Skin of body (tissue), 2 donors: ENCODE measurements around the gene ZBTB25. TPM values are rescaled to one million over a fixed set of nuclear protein-coding genes. Genes with fewer than 3 reads are reported as not detected.

Experiments
- DNase-seq: peaks from one replicate; lab custom pipeline; 2025; lab: John Stamatoyannopoulos, UW
- total RNA-seq: library from RNA; depleted of rRNA; stranded (reverse); fragments of >200 nt; gene quantifications from one replicate; pipeline ENCODE4 v1.2.3, GENCODE V29; 2014

Gene ZBTB25
- total RNA-seq, 1 donor from 2014 or later, result 8.8 TPM

- DNase-seq, result no peak
These were observed 61.2 kb downstream of the ZBTB25 start for GRCh38 chr14:64442300-64442988.

- DNase-seq, result no peak
These were observed 63.1 kb downstream of the ZBTB25 start for GRCh38 chr14:64440494-64440893.

- no peak for DNase-seq
These were observed 64.5 kb downstream of the ZBTB25 start for GRCh38 chr14:64439141-64439540.

GRCh38 chr14:64438181-64438841, 65.3 kb downstream of the ZBTB25 start:
- DNase-seq, result no peak

GRCh38 chr14:64434528-64434927, 69.1 kb downstream of the ZBTB25 start:
- no peak for DNase-seq

- DNase-seq, result no peak
These were observed 79.7 kb downstream of the ZBTB25 start for GRCh38 chr14:64423987-64424386.

GRCh38 chr14:64422756-64423155, 80.9 kb downstream of the ZBTB25 start:
- DNase-seq, result no peak

GRCh38 chr14:64422005-64422404, 81.6 kb downstream of the ZBTB25 start:
- DNase-seq, result no peak

GRCh38 chr14:64421166-64421565, 82.5 kb downstream of the ZBTB25 start:
- no peak for DNase-seq

GRCh38 chr14:64419003-64419402, 84.6 kb downstream of the ZBTB25 start:
- no peak for DNase-seq

GRCh38 chr14:64417771-64418125, 85.9 kb downstream of the ZBTB25 start:
- DNase-seq, result no peak

- DNase-seq, result no peak
These were observed 86.4 kb downstream of the ZBTB25 start for GRCh38 chr14:64417055-64417770.

- DNase-seq, result no peak
These were observed 87.2 kb downstream of the ZBTB25 start for GRCh38 chr14:64416348-64416932.

GRCh38 chr14:64412237-64412636, 91.4 kb downstream of the ZBTB25 start:
- DNase-seq, result no peak

GRCh38 chr14:64411001-64411400, 92.6 kb downstream of the ZBTB25 start:
- no peak for DNase-seq

- DNase-seq, result no peak
These were observed 93.4 kb downstream of the ZBTB25 start for GRCh38 chr14:64410084-64410774.

GRCh38 chr14:64409126-64409920, 94.3 kb downstream of the ZBTB25 start:
- no peak for DNase-seq

GRCh38 chr14:64407329-64407728, 96.3 kb downstream of the ZBTB25 start:
- no peak for DNase-seq

- DNase-seq, result no peak
These were observed 98.3 kb downstream of the ZBTB25 start for GRCh38 chr14:64405295-64405694.

GRCh38 chr14:64401949-64402348, 101.7 kb downstream of the ZBTB25 start:
- DNase-seq, result no peak
